ENCODE measurements around the gene ELAVL1. TPM values are rescaled to one million over a fixed set of nuclear protein-coding genes. Genes with fewer than 3 reads are reported as not detected.

The ELAVL1 gene
- total and polyA plus RNA-seq, 2 of the 13 experiments (the other 11 are each of a cell fraction or from before 2014, with no cell fraction given) = 27.9 to 38.4 TPM

DNA sequence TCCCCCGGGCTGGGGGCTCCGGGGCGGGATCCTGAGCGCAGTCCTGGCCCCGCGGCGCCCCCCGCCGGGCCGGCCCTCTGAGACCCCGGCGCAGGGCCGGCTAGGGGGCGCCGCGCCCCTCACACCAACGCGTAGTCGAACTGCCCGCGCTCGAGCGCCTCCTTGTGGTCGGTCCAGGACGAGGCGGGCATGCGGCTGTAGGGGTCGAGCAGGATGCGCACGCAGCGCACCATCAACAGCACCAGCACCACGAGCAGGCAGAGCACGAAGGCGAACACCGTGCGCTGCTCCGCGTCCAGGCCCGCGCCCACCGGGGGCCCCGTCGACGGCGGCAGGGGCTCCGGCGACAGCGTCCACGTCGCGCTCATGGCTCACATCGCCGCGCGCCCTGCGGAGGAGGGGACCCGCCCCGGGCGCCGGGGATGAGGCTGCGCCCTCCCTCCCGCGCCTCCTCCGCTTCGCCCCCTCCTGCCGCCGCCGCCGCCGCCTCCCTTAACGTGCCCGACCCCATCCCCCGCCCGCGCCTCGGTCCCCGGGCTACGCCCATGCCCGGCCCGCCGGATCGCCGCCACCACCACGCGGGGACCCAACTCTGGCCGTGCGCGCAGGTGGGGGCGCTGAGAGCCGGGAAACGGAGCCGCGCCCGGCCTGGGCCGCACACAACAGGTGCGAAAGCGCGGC lies 80.1 kb downstream of the ELAVL1 start (continued):
- TF ChIP-seq ISX (CRISPR knock-in tag; conservative IDR thresholded peaks at IDR 0.05) (peak; percentile 68; the same call in 1 of the 2 replicates), MTA1 (CRISPR knock-in tag; IDR thresholded peaks at IDR 0.05; ENCODE audit: borderline replicate concordance) (no peak), ZFY (CRISPR knock-in tag; IDR thresholded peaks at IDR 0.05) (peak; percentile 74), ZNF251 (CRISPR knock-in tag; IDR thresholded peaks at IDR 0.05) (no peak), TSC22D2 (CRISPR knock-in tag; IDR thresholded peaks at IDR 0.05; ENCODE audit: borderline replicate concordance) (0 out of 2 replicates have a peak, but pooled peaks have one; percentile 60), THAP11 (CRISPR knock-in tag; IDR thresholded peaks at IDR 0.05) (peak; percentile 45; the same call in 1 of the 2 replicates), NCOA2 (CRISPR knock-in tag; IDR thresholded peaks at IDR 0.05) (no peak), SALL1 (CRISPR knock-in tag; IDR thresholded peaks at IDR 0.05) (peak; percentile 86), BATF2 (CRISPR knock-in tag; IDR thresholded peaks at IDR 0.05) (peak; percentile 51; the same call in 1 of the 2 replicates), TBX2 (CRISPR knock-in tag; IDR thresholded peaks at IDR 0.05; ENCODE audit: borderline replicate concordance) (peak; percentile 63; the same call in 1 of the 2 replicates), CBX2 (IDR thresholded peaks at IDR 0.05; ENCODE audit: low read depth, low read length) (no peak), CBX2 (CRISPR knock-in tag; IDR thresholded peaks at IDR 0.05; ENCODE audit: low read depth) (no peak), TBP (CRISPR knock-in tag; IDR thresholded peaks at IDR 0.05) (no peak), KDM5A (IDR thresholded peaks at IDR 0.05; ENCODE audit: borderline replicate concordance, low read length) (no peak), ATF2 (CRISPR knock-in tag; IDR thresholded peaks at IDR 0.05) (0 out of 2 replicates have a peak, but pooled peaks have one; percentile 42), GABPA (IDR thresholded peaks at IDR 0.05; ENCODE audit: low read depth, low read length) (no peak), GABPA (CRISPR knock-in tag; IDR thresholded peaks at IDR 0.05; ENCODE audit: low read depth) (no peak), CENPT (CRISPR knock-in tag; IDR thresholded peaks at IDR 0.05; ENCODE audit: low read depth) (0 out of 2 replicates have a peak, but pooled peaks have one; percentile 61), SOX13 (IDR thresholded peaks at IDR 0.05) (no peak), SOX13 (CRISPR knock-in tag; conservative IDR thresholded peaks at IDR 0.05 in 1 of 2, IDR thresholded peaks at IDR 0.05 in 1 of 2) (peak in 1 of 2 experiments; percentile 26; a peak in 2 of 4 replicates), ZBTB44 (CRISPR knock-in tag; IDR thresholded peaks at IDR 0.05) (0 out of 2 replicates have a peak, but pooled peaks have one; percentile 59), ZNF652 (CRISPR knock-in tag; IDR thresholded peaks at IDR 0.05; ENCODE audit: borderline replicate concordance, low read depth) (no peak), ZNF24 (IDR thresholded peaks at IDR 0.05) (no peak), ZBTB20 (CRISPR knock-in tag; IDR thresholded peaks at IDR 0.05; ENCODE audit: borderline replicate concordance, low read depth) (peak; percentile 42; the same call in 1 of the 2 replicates), ZNF550 (CRISPR knock-in tag; IDR thresholded peaks at IDR 0.05; ENCODE audit: borderline replicate concordance) (no peak)
